IPS DF 6.9 (cell line): ENCODE results near the gene SOX5.

Experiments used
- DNase-seq: peaks from one replicate; pipeline ENCODE4 v3.0.0-alpha.2; 2013; ENCODE audit warnings: low read depth, low spot score
- H3K27ac ChIP-seq: one replicate; pipeline ENCODE4 v1.5.1; 2013; ENCODE audit warnings: low read length, control low read depth
- H3K27me3 ChIP-seq: 2 replicates; pipeline ENCODE4 v1.6.1; 2013; ENCODE audit warnings: mild to moderate bottlenecking, low read length; ENCODE audit not compliant: control insufficient read depth, insufficient read depth
- H3K36me3 ChIP-seq: 2 replicates; pipeline ENCODE4 v1.6.1; 2013; ENCODE audit warnings: low read length; ENCODE audit not compliant: control insufficient read depth, insufficient read depth
- H3K4me1 ChIP-seq: 2 replicates; pipeline ENCODE4 v1.6.1; 2013; ENCODE audit warnings: low read length; ENCODE audit not compliant: control insufficient read depth, insufficient read depth
- H3K4me3 ChIP-seq: 2 replicates; pipeline ENCODE4 v1.5.1; 2013; ENCODE audit warnings: mild to moderate bottlenecking, low read length
- H3K9me3 ChIP-seq: 2 replicates; pipeline ENCODE4 v1.6.1; 2013; ENCODE audit warnings: low read length, inconsistent platforms; ENCODE audit not compliant: control insufficient read depth, insufficient read depth
- WGBS: extraction: QIAGEN DNeasy Blood & Tissue Kit; methylation state at CpG from one replicate; pipeline ENCODE4 v1.1.7; 2013; ENCODE audit warnings: mixed read lengths, missing lambda C conversion rate; ENCODE audit not compliant: insufficient read length, insufficient coverage; 5-methylcytosine and 5-hydroxymethylcytosine counted together

The SOX5 gene

DNA sequence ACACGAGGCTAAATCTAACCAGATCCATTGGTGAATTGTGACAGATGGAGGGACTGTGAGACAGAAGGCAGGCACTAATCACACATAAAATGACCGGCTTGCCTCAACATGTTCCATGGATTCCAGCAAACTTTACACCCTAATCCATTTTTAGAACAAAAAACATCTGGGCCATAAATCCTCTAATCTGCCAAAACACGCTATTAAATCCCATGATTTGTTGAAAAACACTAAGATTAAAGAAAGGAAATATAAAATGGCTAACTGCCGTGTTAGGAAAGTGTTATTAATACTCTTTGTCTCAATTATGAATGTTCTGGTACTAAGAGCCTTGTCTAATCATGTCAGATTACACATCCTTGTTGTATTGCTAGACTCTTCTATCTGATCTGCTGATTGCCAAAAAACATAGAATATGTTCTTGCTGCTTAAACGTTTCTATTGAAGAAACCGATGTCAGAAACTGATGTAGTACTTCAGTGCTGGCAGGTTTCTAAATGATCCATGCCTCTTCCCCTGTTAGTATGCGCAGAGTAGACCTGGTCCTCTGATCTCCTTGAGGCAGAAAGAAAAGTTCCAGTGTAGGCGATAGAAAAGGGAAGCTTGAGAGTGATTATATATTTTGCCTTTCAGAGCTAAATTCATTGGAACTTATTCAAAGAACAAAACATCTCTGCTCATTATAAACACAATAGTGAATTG lies 384.9 kb downstream of the SOX5 start:
- H3K36me3 ChIP-seq = no peaks in the 10 kb centered on the region
- no peaks in the 10 kb centered on the region for H3K27me3 ChIP-seq
- no peak for DNase-seq
- no peak overlapping the region for H3K4me3 ChIP-seq
- H3K9me3 ChIP-seq = no peaks in the 10 kb centered on the region
- WGBS = no CpG with 5 or more reads among the region's 8 CpGs
- no peak overlapping the region for H3K27ac ChIP-seq
- H3K4me1 ChIP-seq = no peaks in the 10 kb centered on the region

DNA sequence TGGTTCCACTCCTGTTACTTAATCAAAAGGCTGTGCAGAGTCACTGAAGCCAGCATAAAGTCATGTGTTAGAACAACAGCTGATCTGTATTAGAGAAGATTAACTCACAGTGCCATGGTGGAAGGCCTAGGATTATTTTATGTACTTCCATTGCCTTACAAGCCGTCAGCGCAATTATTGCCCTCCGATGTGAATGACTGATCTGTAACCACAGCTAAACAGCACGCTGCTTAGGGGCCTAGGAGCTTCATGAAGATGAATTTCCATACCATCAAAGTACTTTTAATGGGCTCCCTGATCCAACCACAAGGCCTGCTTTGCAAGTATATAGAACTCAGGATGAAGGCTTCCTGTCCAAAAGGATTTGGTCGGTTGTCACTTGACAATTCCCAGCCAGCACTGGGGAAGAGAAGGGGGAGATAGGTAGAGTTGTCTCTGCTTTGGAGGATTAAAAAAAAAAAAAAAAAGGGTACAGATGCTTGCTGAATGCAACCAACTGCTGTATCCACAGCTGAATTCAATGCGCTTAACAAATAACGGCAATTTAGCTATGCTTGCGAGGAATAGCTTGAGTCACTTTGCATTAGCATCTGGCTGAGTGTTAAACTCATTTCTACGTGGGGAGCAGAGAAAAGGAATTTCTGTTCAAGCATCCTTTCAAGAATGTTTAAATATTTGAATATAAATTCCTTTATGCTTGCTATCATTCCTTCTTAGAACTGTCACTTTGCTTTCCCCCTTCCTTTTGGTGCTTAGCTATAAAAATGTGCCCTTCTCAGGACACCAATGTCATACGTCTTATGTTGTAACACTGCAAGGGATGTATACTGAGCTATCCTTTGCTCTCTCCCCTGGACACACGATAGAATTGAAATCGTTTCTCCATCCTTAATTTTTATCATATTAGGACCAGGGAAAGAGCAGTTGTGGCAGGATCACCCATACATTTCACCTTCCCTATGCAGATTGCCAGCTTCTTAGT lies 387.8 kb downstream of the SOX5 start:
- Histone ChIP-seq H3K9me3 (no peaks in the 10 kb centered on the region), H3K27me3 (no peaks in the 10 kb centered on the region), H3K4me1 (no peaks in the 10 kb centered on the region), H3K27ac (no peak overlapping the region), H3K4me3 (no peak overlapping the region), H3K36me3 (no peaks in the 10 kb centered on the region)
- WGBS = no CpG with 5 or more reads among the region's 12 CpGs
- no peak for DNase-seq

DNA sequence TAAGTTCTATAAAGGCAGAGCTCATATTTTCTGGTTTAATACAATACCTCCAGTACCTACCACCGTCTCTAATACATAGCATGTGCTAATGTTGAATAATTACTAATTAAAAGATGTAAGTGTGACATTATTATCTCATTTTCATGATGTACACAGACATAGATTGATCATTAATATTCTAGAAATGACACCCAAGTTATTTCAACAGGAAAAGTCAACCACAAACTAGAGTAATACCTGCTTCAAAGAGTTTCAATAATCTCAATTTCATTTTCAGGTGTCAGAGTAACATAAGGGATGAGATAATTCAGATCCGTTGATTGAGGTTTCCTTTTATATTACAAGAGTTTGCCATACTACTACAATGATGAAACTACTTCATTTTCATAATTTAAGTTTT lies 388.9 kb downstream of the SOX5 start:
- no peak overlapping the region for H3K27ac ChIP-seq
- no peak overlapping the region for H3K4me3 ChIP-seq
- no peaks in the 10 kb centered on the region for H3K36me3 ChIP-seq
- H3K4me1 ChIP-seq = no peaks in the 10 kb centered on the region
- DNase-seq = no peak
- no peaks in the 10 kb centered on the region for H3K27me3 ChIP-seq
- no peaks in the 10 kb centered on the region for H3K9me3 ChIP-seq
- no CpG with 5 or more reads among the region's 2 CpGs for WGBS

DNA sequence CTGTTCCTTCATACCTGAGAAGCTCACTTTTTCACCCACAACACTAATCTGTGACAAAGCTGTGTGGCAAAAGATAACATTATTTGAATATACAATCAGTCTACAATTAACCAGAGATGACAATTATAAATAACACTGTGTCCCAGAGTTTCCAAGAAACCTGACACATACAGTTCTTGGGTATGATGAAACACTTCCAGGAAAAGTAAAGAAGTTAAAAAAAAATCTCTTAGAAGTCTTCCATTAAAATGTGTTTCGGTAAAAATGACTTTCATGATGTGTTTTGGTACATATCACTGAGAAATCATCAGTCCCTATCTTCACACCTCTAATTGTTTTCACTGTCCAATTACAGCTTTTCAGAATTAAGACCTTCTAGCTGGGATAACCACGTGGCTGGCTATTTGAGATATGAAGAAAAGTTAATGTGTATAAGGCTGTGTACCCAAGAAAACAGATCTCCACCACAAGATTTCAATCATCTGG lies 390.2 kb downstream of the SOX5 start:
- Histone ChIP-seq H3K4me3 (no peak overlapping the region), H3K36me3 (no peaks in the 10 kb centered on the region), H3K27ac (no peak overlapping the region), H3K9me3 (no peaks in the 10 kb centered on the region), H3K27me3 (no peaks in the 10 kb centered on the region), H3K4me1 (no peaks in the 10 kb centered on the region)
- DNase-seq = no peak
- no CpG with 5 or more reads among the region's 2 CpGs for WGBS

DNA sequence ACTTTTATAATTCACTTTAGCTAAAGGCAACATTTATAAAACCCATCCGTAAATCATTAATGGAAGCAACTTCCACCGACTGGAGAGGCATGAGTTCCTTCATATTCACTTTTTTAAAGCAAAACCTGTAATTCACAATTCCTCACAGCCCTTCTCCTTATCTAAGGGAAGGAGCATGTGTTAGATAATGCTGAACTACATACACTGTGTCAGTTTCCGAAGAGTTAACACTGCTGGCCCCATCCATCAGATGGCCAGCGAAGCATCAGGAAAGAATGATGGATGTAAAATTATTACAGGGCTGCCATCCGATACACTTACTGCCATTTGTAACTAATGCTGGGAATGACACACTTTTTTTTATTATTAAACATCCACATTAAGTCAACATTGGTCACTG lies 392.8 kb downstream of the SOX5 start:
- no CpG with 5 or more reads among the region's 5 CpGs for WGBS
- Histone ChIP-seq H3K4me1 (no peaks in the 10 kb centered on the region), H3K36me3 (no peaks in the 10 kb centered on the region), H3K9me3 (no peaks in the 10 kb centered on the region), H3K4me3 (no peak overlapping the region), H3K27ac (no peak overlapping the region), H3K27me3 (no peaks in the 10 kb centered on the region)
- DNase-seq = no peak

DNA sequence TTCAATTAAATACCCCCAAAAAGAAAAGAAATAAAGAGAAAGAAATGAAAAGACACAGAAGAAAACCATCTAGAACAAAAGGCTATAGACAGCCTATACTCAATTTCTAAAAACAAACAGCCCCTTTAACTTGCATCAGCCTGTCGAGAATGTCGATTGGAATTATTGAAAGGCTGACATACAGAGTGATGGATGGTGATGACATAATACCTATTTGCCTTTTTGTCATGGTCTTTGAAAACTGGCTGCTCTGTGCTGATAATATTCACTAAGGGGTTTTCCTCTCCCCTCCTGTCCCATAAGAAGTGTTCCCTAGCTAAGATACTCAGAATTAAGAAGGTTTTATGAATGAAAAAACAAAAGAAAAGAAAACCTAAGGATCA lies 393.7 kb downstream of the SOX5 start:
- H3K36me3 ChIP-seq = no peaks in the 10 kb centered on the region
- no peak for DNase-seq
- no peaks in the 10 kb centered on the region for H3K9me3 ChIP-seq
- H3K27ac ChIP-seq = no peak overlapping the region
- H3K4me1 ChIP-seq = no peaks in the 10 kb centered on the region
- H3K4me3 ChIP-seq = no peak overlapping the region
- no CpG with 5 or more reads among the region's 2 CpGs for WGBS
- no peaks in the 10 kb centered on the region for H3K27me3 ChIP-seq

DNA sequence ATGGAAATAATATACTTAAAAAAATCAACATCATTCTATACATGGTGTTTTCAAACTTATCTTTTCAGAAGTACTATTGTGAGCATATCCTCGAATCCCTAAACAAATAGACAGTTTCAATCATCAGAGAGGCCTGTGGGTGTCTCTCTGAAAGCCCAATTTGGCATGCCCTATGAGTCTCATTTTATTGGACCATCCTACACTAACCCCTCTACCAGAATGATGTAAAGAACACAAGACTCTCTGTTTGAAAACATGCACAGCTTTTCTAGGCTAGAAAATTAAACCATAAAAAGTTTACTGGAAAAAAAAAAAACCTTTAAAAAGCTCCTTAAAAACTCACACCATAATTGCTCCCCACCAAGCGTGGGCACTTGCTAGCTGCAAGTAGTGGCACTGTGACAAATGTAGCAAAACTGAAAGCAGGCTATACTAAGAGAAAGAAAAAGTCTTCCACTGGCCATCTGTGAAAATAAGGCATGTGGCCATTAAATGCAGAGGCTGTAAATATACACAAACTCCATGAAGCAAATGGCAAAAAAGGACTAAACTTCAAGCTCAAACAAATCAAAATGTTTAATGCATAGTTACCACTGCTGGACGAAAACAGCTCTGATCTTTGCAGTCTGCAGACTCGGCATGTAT lies 394.2 kb downstream of the SOX5 start:
- Histone ChIP-seq H3K36me3 (no peaks in the 10 kb centered on the region), H3K4me3 (no peak overlapping the region), H3K27ac (no peak overlapping the region), H3K27me3 (no peaks in the 10 kb centered on the region), H3K4me1 (no peaks in the 10 kb centered on the region), H3K9me3 (no peaks in the 10 kb centered on the region)
- no CpG with 5 or more reads among the region's 4 CpGs for WGBS
- DNase-seq = no peak

DNA sequence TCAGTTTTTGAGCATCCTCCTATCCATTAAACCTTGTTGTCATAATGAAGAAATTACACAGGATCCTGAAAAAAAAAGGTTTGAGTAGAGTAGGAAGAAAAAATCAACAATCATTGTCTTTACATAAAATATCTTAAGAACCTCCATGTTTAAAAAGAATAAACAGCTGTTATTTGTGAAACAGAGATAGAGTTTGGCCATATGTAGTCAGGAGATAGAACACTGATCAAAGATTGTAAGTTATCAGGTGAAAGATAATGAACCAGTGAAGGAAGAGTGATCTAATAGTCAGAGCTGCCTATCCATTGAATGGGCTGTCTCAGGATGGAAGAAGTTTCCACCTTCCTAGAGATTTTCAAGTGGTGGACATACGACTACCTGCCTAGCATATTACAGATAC lies 397.1 kb downstream of the SOX5 start:
- Histone ChIP-seq H3K4me1 (no peaks in the 10 kb centered on the region), H3K36me3 (no peaks in the 10 kb centered on the region), H3K27me3 (no peaks in the 10 kb centered on the region), H3K27ac (no peak overlapping the region), H3K4me3 (no peak overlapping the region), H3K9me3 (no peaks in the 10 kb centered on the region)
- no CpG with 5 or more reads among the region's 1 CpG for WGBS
- no peak for DNase-seq

DNA sequence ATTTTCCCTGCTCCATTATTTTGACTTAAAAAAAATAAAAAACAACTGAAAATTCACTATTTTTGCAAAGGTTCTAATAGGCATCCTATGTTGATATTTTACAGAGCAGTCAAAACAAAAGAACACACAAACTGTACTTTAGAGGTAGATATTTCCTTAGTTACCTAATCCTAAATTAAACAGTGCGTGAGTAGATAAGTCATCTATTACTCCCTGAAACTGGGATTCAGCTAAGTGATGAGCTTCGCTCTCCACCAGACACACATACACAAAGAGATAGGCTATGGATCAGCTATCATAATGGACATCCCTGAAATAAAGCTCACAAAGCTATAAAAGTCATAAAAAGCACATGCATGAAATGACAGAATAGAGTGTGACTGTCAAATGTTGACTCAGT lies 398.7 kb downstream of the SOX5 start:
- Histone ChIP-seq H3K27me3 (no peaks in the 10 kb centered on the region), H3K27ac (no peak overlapping the region), H3K4me3 (no peak overlapping the region), H3K36me3 (no peaks in the 10 kb centered on the region), H3K9me3 (no peaks in the 10 kb centered on the region), H3K4me1 (no peaks in the 10 kb centered on the region)
- DNase-seq = no peak
- WGBS = no CpG with 5 or more reads among the region's 2 CpGs

DNA sequence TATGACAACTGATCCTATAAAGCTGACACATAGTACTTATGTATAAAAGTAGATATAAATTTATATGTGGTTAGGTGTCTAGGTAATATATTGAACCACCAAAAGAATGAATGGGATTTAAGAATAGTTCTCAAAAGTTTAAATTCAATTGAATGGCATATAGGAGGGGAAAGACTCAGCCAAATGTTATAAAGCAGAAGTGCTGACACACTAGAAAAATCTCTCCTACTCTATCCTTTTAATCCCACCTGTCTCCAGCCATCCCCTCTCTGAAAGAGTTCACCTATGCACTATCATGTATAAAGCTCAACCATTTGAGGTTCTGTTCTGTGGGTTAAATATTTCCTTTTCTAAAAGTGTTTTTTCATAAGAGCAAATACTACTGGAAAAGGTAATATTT lies 400.7 kb downstream of the SOX5 start:
- no peaks in the 10 kb centered on the region for H3K4me1 ChIP-seq
- DNase-seq = no peak
- H3K4me3 ChIP-seq = no peak overlapping the region
- H3K9me3 ChIP-seq = no peaks in the 10 kb centered on the region
- H3K27ac ChIP-seq = no peak overlapping the region
- H3K36me3 ChIP-seq = no peaks in the 10 kb centered on the region
- H3K27me3 ChIP-seq = no peaks in the 10 kb centered on the region
